Tibial nerve (tissue), 4 donors: ENCODE measurements around the gene ZC3H7B. TPM values are rescaled to one million over a fixed set of nuclear protein-coding genes. Genes with fewer than 3 reads are reported as not detected.

Source experiments
- DNase-seq, 2 donors: peaks; one replicate each; pipeline ENCODE4 v3.0.0-alpha.2; 2019; ENCODE audit warnings: low spot score in 2 of 2
- H3K27ac ChIP-seq, 4 donors: fragments of 200-600 bp; sonication (generic) in 3 of 4; one replicate each; pipeline ENCODE4 v1.5.1; 2017 to 2019; ENCODE audit warnings: mild to moderate bottlenecking in 1 of 4
- H3K27me3 ChIP-seq, 2 donors: fragments of 200-600 bp; sonication (generic) in 1 of 2; one replicate each; pipeline versions ENCODE4 v1.5.1 to v1.6.0; 2017 to 2019
- H3K36me3 ChIP-seq, 3 donors: fragments of 200-600 bp; sonication (generic); one replicate each; pipeline ENCODE4 v1.5.1; 2018 to 2019
- H3K4me1 ChIP-seq, 4 donors: fragments of 200-600 bp; sonication (generic) in 3 of 4; one replicate each; pipeline ENCODE4 v1.5.1; 2017 to 2019
- H3K4me3 ChIP-seq, 4 donors: fragments of 200-600 bp; sonication (generic) in 3 of 4; one replicate each; pipeline ENCODE4 v1.5.1; 2017 to 2019; ENCODE audit warnings: mild to moderate bottlenecking in 1 of 4, moderate library complexity in 1 of 4
- H3K9me3 ChIP-seq, 4 donors: fragments of 200-600 bp; sonication (generic) in 3 of 4; one replicate each; pipeline ENCODE4 v1.5.1; 2017 to 2019
- CTCF ChIP-seq, 5 experiments: fragments of 200-600 bp in 3 of 5; fragments of 450-650 bp in 2 of 5; sonication (generic) in 3 of 5; IDR thresholded peaks; one replicate each; pipeline ENCODE4 v1.5.1; 2016 to 2019; ENCODE audit warnings: antibody characterized with exemption in 5 of 5, mild to moderate bottlenecking in 3 of 5, moderate library complexity in 2 of 5
- EP300 ChIP-seq, 2 donors: sonication (generic); formaldehyde crosslinking; IDR thresholded peaks; one replicate each; pipeline ENCODE4 v1.6.1; 2017; ENCODE audit warnings: antibody characterized with exemption in 2 of 2, mild to moderate bottlenecking in 1 of 2
- POLR2A ChIP-seq, 2 donors: fragments of 450-650 bp; IDR thresholded peaks; one replicate each; pipeline ENCODE4 v1.6.1; 2017; ENCODE audit warnings: antibody characterized with exemption in 2 of 2, mild to moderate bottlenecking in 2 of 2, moderate library complexity in 2 of 2
- whole genome bisulfite sequencing, 2 donors: methylation state at CpG; one replicate each; pipeline ENCODE4 v1.1.5; 2018; 5-methylcytosine and 5-hydroxymethylcytosine counted together
- total RNA-seq, 4 donors: library from RNA; depleted of rRNA; stranded (reverse); fragments of >200 nt; gene quantifications; one replicate each; pipeline ENCODE4 v1.1.0, GENCODE V29; 2016

The ZC3H7B gene
- total RNA-seq, 4 donors from 2014 or later, result 45.0 to 74.9 (median 57.9) TPM

- no peak for DNase-seq
- 92 to 100% methylated on average over 1 to 2 of the region's 2 CpGs for WGBS, 2 donors
- no peaks in the 10 kb centered on the region for H3K9me3 ChIP-seq
- TF ChIP-seq POLR2A (IDR thresholded peaks at IDR 0.05) (no peak), EP300 (IDR thresholded peaks at IDR 0.05) (no peak), CTCF (IDR thresholded peaks at IDR 0.05) (no peak)
- H3K4me3 ChIP-seq, result no peak overlapping the region
- H3K36me3 ChIP-seq, result peaks cover 0 to 100% (median 8%) of the 10 kb centered on the region in 3 donors
- no peaks in the 10 kb centered on the region for H3K27me3 ChIP-seq
- no peak overlapping the region for H3K27ac ChIP-seq
- H3K4me1 ChIP-seq, result no peaks in the 10 kb centered on the region
Observed at GRCh38 chr22:41263704-41264103, 37.6 kb upstream of the ZC3H7B start.

- 89 to 93% methylated on average over 11 to 15 of the region's 15 CpGs for WGBS, 2 donors
- H3K9me3 ChIP-seq, result no peaks in the 10 kb centered on the region
Observed at GRCh38 chr22:41264408-41264941, 36.9 kb upstream of the ZC3H7B start.

GRCh38 chr22:41267958-41268357 is 33.4 kb upstream of the ZC3H7B start:
- no peak for DNase-seq

More at GRCh38 chr22:41264408-41264941, 36.9 kb upstream of the ZC3H7B start:
- Histone ChIP-seq H3K27me3 (no peaks in the 10 kb centered on the region), H3K4me3 (no peak overlapping the region), H3K4me1 (no peaks in the 10 kb centered on the region), H3K36me3 (peaks cover 0 to 100% (median 8%) of the 10 kb centered on the region in 3 donors), H3K27ac (no peak overlapping the region)
- TF ChIP-seq POLR2A (IDR thresholded peaks at IDR 0.05) (no peak), CTCF (IDR thresholded peaks at IDR 0.05) (no peak), EP300 (IDR thresholded peaks at IDR 0.05) (no peak)
- DNase-seq, result no peak

GRCh38 chr22:41271787-41272186 is 29.5 kb upstream of the ZC3H7B start:
- H3K4me1 ChIP-seq, result peaks cover 0 to 4% (median 0%) of the 10 kb centered on the region in 4 donors
- H3K27ac ChIP-seq, result no peak overlapping the region
- WGBS, 2 donors, result 89 to 92% methylated on average over 6 to 9 of the region's 9 CpGs
- no peak overlapping the region for H3K4me3 ChIP-seq
- no peaks in the 10 kb centered on the region for H3K27me3 ChIP-seq
- no peaks in the 10 kb centered on the region for H3K9me3 ChIP-seq
- DNase-seq, result no peak
- H3K36me3 ChIP-seq, result peaks cover 0 to 100% (median 34%) of the 10 kb centered on the region in 3 donors
- TF ChIP-seq CTCF (IDR thresholded peaks at IDR 0.05) (no peak), EP300 (IDR thresholded peaks at IDR 0.05) (no peak), POLR2A (IDR thresholded peaks at IDR 0.05) (no peak)

More at GRCh38 chr22:41267958-41268357, 33.4 kb upstream of the ZC3H7B start:
- H3K4me3 ChIP-seq, result no peak overlapping the region
- no peaks in the 10 kb centered on the region for H3K9me3 ChIP-seq
- WGBS, 2 donors, result 96 to 97% methylated on average over 16 of the region's 16 CpGs
- TF ChIP-seq EP300 (IDR thresholded peaks at IDR 0.05) (no peak), CTCF (IDR thresholded peaks at IDR 0.05) (no peak), POLR2A (IDR thresholded peaks at IDR 0.05) (no peak)
- no peaks in the 10 kb centered on the region for H3K27me3 ChIP-seq
- no peaks in the 10 kb centered on the region for H3K4me1 ChIP-seq
- H3K27ac ChIP-seq, result no peak overlapping the region
- H3K36me3 ChIP-seq, result peaks cover 0 to 100% (median 21%) of the 10 kb centered on the region in 3 donors

GRCh38 chr22:41273128-41273527 is 28.2 kb upstream of the ZC3H7B start:
- no peaks in the 10 kb centered on the region for H3K27me3 ChIP-seq
- H3K27ac ChIP-seq, result no peak overlapping the region
- DNase-seq, result no peak
- H3K9me3 ChIP-seq, result no peaks in the 10 kb centered on the region
- H3K4me1 ChIP-seq, result peaks cover 0 to 4% (median 0%) of the 10 kb centered on the region in 4 donors
- H3K36me3 ChIP-seq, result peaks cover 0 to 100% (median 26%) of the 10 kb centered on the region in 3 donors
- no peak for TF ChIP-seq CTCF (IDR thresholded peaks at IDR 0.05)
- no peak for TF ChIP-seq EP300 (IDR thresholded peaks at IDR 0.05)
- no peak for TF ChIP-seq POLR2A (IDR thresholded peaks at IDR 0.05)
- H3K4me3 ChIP-seq, result no peak overlapping the region
- 92 to 93% methylated on average over 7 of the region's 7 CpGs for whole genome bisulfite sequencing, 2 donors
